Measurements from ENCODE around the gene ADARB1. TPM values are rescaled to one million over a fixed set of nuclear protein-coding genes. Genes with fewer than 3 reads are reported as not detected.

Gene ADARB1
- total and polyA plus RNA-seq, 2 of the 8 experiments (the other 6 are each of a cell fraction or from before 2014, with no cell fraction given), result 4.7 to 14.9 TPM

GRCh38 chr21:45175326-45176095, 101.1 kb downstream of the ADARB1 start:
- Histone ChIP-seq H4K5ac (ENCODE audit: insufficient read length, low read depth, low read length) (no peak overlapping the region), H3K79me2 (ENCODE audit: control insufficient read depth in 1 of 2, insufficient read depth in 2 of 2, low read length in 2 of 2) (no peaks in the 10 kb centered on the region), H2BK15ac (ENCODE audit: low read length) (no peak overlapping the region), H2AK5ac (ENCODE audit: low read depth, low read length) (no peak overlapping the region), H3K18ac (ENCODE audit: extremely low read depth, low read length) (no peak overlapping the region), H3K4me3 (ENCODE audit: extremely low read depth in 1 of 4, insufficient read depth in 2 of 4, low read depth in 3 of 4, low read length in 4 of 4) (no peak overlapping the region), H3K27ac (ENCODE audit: low read depth, low read length) (no peak overlapping the region), H3K79me1 (ENCODE audit: low read depth, low read length) (no peaks in the 10 kb centered on the region), H3K36me3 (ENCODE audit: control insufficient read depth in 2 of 4, insufficient read depth in 4 of 4, low read length in 3 of 4) (no peaks in the 10 kb centered on the region), H2BK12ac (ENCODE audit: low read depth, low read length) (no peak overlapping the region), H3K27me3 (replicated peaks in 1 of 4; ENCODE audit: control insufficient read depth in 3 of 4, extremely low read depth in 1 of 4, insufficient read depth in 3 of 4, low read length in 3 of 4) (no peaks in the 10 kb centered on the region), H3K9ac (replicated peaks in 1 of 4; ENCODE audit: extremely low read depth in 1 of 4, low read depth in 3 of 4, low read length in 3 of 4) (no peak overlapping the region), H3K23ac (ENCODE audit: insufficient read length) (no peak overlapping the region), H3K4ac (replicated peaks; ENCODE audit: insufficient read length, low read depth, low read length) (no peak overlapping the region), H3K4me1 (replicated peaks in 1 of 4; ENCODE audit: control insufficient read depth in 3 of 4, insufficient read depth in 4 of 4, low read length in 3 of 4) (peaks cover 0 to 3% (median 0%) of the 10 kb centered on the region in 4 experiments; a peak in 1 of 7 replicates), H4K91ac (replicated peaks; ENCODE audit: insufficient read length, low read length) (no peak overlapping the region), H3K9me3 (ENCODE audit: insufficient read depth in 2 of 2, low read depth in 1 of 2, low read length in 1 of 2) (no peaks in the 10 kb centered on the region), H3K14ac (ENCODE audit: insufficient read length) (no peak overlapping the region), H2BK120ac (replicated peaks; ENCODE audit: low read depth, low read length) (no peak overlapping the region), H3K23me2 (ENCODE audit: low read depth, low read length) (no peaks in the 10 kb centered on the region), H2BK5ac (ENCODE audit: low read depth, low read length) (no peak overlapping the region), H4K8ac (ENCODE audit: extremely low read depth, insufficient read depth, low read length) (no peak overlapping the region), H2BK20ac (ENCODE audit: low read length) (no peak overlapping the region), H4K20me1 (replicated peaks in 1 of 2; ENCODE audit: control insufficient read depth in 1 of 2, insufficient read depth in 2 of 2, low read length in 2 of 2) (no peaks in the 10 kb centered on the region), H3K4me2 (ENCODE audit: insufficient read depth in 1 of 2, low read depth in 2 of 2, low read length in 2 of 2) (no peak overlapping the region), H3K56ac (replicated peaks; ENCODE audit: insufficient read length, low read depth, low read length) (no peak overlapping the region), H2AFZ (ENCODE audit: low read length) (no peak overlapping the region)
- 92% methylated on average over 12 of the region's 12 CpGs; no CpG with 5 or more reads in 1 of the 2 experiments for WGBS, 2 experiments (ENCODE audit: extremely low coverage in 1 of 2, insufficient coverage in 1 of 2, insufficient read length in 1 of 2, insufficient replicate concordance in 2 of 2, low coverage in 1 of 2, low lambda C conversion rate in 2 of 2, missing lambda C conversion rate in 1 of 2)
- no peak for DNase-seq (ENCODE audit: low read depth in 1 of 2, low spot score in 2 of 2)
- CTCF ChIA-PET (ENCODE audit: partially characterized antibody), result interaction anchor here (1.1 kb wide), 1 partner anchor 48 kb away, joined by 3 read pairs; no protein-coding TSS in a partner anchor
- POLR2A ChIA-PET (ENCODE audit: partially characterized antibody), result no interaction called here
- FAIRE-seq, result no peak
- TF ChIP-seq TAF1 (IDR thresholded peaks at IDR 0.05; ENCODE audit: low read depth, low read length), result no peak

Data from H1 (cell line).